HG03565 (cell line): ENCODE results near the gene PTPRD.

Source experiments
- ATAC-seq: cut with Tn5 transposase; IDR thresholded peaks from one replicate; pipeline ENCODE4 v1.9.1; 2021; ENCODE audit warnings: mild to moderate bottlenecking, moderate library complexity; ENCODE audit not compliant: unreplicated experiment

The PTPRD gene

DNA sequence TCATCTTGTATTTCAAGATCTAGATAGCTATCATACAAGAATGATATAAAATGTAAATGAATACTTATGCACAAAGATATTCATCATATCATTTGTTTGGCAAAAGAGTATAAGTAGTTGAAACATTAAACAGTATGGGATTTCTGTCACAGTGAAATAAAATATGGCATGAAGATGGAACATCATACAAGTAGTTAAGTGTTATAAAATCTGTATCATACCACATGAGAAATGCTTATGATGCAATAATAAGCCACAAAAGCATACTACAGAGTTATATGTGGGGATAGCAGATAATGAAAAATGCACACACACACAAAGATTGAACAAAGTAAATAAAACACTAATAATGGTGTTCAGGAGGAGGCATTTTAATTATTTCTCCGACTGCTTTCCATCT, 1975.2 kb downstream of the PTPRD start:
- no peak for ATAC-seq

DNA sequence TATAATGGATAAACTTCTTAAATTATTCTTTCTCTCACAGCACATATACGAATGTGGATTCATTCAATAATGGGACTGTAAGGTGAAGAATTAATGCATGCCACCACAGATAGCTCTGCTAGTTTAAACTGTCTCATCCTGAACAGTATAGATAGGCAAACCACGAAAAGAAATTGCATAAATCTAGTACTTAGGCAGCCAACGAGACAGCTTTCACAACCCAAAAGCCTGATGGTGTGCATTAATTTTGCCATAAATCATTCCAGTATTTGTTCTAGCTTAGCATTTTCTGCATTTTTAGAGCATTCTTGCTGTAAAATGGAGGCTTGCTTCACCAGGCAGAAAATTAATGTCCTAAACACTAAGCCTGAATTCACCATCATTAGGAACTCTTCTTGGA, 1979.0 kb downstream of the PTPRD start:
- no peak for ATAC-seq

GRCh38 chr9:8632493-8632892, 1980.3 kb downstream of the PTPRD start:
- ATAC-seq = no peak

- ATAC-seq = no peak
Measured at GRCh38 chr9:8628791-8629190, 1984.0 kb downstream of the PTPRD start.

DNA sequence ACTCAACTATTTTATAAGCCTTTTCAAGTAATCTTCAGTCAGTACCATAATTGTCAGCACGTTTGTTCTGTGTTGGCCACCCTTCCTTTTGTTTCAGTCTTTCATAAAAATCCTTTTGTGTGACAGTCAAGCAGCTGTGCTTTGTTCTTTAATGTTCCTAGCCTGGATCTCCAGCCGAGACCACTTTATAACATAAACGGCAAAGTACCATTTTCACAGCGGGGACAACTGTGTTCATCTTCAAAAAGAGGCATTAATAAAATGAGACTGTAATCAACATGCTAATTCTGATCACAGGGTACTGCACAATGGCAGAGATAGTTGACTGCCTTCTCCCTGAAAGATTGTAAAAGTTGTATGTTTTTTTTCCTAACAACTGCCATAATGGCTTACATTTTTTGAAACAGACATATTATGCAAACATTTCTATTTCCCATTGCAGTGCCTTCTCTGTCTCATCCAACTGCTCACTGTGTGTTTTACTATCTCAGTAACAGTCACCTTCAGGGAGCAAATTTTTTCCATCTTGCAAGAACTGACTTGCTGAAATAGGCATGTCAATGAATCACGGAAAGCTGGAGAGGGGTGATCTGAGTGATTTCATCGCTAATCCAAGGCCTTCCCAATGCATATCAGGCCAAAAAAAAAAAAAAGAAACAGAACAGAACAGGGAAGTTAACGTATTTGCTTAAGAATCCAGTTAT, 1984.7 kb downstream of the PTPRD start:
- no peak for ATAC-seq

DNA sequence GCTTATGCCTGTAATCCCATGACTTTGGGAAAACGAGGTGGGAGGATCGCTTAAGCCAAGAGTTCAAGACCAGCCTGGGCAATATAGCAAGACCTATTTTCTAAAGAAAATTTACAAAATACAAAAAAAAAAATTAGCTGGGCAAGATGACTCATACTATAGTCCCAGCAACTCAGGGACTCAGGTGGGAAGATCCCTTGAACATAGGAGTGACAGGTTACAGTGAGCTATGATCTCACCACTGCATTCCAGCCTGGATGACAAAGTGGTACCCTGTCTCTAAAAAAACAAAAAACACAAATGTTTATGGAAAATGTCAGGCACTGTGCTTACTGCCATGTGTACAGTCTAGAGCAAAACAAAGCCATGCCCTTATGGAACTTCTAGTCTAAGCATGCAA, 1989.9 kb downstream of the PTPRD start:
- ATAC-seq = no peak

DNA sequence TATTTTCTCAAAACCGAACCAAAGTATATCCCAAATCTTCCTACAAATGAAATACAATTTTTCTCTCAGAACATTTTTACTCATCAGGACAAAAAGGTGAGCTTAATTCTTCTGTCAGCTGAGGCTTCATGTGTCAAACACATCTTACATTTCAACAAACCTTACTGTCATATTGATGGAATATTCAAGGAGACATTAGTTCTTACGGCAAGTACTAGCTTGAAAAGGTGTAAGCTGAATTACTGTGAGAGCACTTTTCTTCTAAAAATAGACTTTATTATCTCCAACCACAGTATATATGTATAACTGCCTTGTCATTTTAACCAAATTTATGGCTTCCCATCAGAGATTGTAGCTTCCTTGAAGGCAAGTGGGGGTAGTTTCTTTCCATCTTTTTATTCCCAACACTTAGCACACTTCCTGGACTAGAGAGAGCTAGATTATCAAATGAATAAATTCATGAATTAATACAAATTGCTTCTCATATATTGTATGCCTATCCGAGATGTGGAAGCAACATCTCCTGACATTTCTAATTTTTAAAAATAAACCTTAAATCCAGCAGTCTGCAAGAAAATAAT, 1990.5 kb downstream of the PTPRD start:
- no peak for ATAC-seq

GRCh38 chr9:8621416-8621815, 1991.4 kb downstream of the PTPRD start:
- ATAC-seq = no peak

DNA sequence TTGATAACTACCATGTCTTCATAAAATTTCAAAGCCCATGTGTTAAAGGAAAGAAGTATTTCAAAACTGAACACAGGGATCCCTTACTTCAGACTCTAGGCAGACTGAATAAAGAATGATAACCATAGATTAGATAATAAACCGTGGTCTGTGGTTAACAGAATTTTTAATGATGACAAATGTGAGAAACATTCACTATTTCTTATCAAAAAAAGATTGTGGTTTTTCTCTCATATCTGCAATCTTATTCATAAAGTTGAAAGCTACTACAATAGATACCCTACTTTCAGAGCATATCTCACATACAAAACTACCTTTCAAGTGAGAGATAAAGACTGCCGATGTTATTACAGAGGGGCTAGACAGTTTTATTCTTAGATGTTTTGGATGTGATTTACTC, 1996.4 kb downstream of the PTPRD start:
- ATAC-seq = no peak

DNA sequence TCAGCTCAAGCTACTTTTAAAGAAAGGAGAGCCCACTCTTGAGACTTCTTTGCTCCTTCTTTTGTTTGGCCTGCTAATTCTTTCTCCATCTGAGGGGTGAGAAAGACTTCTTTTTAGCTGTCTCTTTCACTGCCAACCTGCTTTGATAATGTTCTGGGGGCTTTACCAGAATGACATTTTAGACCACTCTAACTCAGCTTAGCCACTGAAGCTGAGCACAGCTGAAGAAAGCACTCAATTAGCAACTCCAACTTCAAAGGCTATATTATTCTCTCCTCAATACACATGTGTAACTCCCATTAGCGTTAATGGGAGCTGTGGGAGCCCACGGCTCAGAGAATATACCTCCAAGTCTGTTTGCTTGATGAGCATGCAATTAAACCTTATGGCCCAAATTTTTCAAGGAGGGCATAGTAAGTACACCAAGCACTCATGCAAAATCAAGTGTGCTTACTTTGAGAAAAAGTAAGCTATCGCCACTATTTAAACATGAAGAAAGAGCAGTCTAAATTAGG, 1997.8 kb downstream of the PTPRD start:
- ATAC-seq = no peak

DNA sequence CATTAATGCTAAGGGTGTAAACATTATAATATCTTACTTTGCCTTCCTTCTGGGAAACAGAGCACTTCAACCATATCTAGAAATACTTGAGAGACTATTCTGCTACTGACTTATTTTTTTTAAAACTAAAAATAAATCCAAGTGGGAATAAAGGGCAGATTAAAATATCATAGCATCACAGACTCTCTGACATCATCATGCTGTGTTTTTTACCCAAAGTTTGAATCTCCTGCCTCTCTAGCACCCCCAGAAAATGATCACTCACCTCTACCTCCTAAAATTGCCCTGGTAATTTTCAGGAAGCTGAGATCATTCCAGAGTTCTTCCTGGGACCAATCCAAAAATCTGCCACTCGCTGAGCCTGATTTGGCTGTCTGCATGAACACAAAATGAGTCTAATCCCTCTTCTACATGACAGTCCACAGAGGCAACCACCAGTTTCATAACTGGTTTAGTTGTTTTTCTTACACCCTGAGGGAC, 1999.4 kb downstream of the PTPRD start:
- ATAC-seq = no peak

GRCh38 chr9:8611153-8611552, 2001.6 kb downstream of the PTPRD start:
- ATAC-seq = no peak

- no peak for ATAC-seq
Measured at GRCh38 chr9:8610256-8610655, 2002.5 kb downstream of the PTPRD start.

DNA sequence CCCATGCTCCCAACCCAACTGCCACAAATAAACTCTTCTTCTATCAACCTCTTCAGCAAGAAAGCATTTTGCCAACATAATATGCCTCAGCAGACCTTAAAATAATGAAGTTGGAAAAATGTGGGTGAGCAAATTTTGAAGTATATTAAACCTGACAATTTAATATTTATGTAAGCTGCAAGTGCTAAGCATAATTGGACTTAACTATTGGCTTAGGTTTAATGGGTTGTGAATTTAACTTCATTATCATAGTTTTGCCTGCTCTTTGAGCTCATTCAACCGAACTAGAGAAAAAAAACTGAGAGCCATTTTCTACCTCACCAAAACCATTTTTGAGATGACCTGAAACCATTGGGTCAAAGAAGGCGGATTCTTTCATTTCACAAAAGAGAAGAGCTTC, 2007.7 kb downstream of the PTPRD start:
- no peak for ATAC-seq

DNA sequence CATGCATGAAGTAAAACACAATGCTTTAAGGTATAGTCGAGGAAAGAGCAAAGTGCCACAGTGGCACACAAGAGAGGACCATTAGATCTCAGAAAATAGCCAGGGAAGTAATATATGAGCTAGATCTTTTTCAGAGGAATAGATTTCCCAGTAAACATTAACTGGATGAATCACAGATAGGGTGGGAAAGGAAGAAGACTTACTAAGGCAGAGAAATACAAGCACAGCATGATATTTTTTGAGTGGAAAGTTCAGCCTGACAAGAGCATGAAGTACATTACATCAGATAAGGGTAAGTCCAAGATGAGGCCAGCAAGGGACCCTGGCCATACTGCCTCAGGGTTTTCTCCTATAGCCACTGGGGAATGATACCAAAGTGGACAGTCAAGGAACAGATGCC, 2008.6 kb downstream of the PTPRD start:
- no peak for ATAC-seq

- ATAC-seq = no peak
Measured at GRCh38 chr9:8600914-8601680, 2011.7 kb downstream of the PTPRD start.

DNA sequence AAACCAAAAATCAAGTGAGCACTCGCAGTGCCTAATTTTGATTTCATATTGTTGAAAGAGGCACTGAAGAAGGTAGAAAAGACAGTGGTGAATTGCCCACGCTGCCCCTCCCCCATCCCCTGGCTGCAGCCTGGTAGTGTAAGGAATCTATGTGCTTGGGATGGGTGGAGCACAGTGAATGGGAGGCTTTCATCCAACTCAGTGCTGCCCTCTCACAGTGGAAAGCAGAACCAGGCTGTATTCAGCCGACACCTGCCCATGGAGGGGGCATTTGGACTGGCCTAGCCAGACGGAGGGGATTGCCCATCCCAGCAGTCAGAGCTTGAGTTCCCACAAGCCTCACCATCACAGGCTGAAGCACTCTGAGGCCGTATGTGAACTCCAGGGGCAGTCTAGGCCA, 2012.9 kb downstream of the PTPRD start:
- ATAC-seq = no peak

- ATAC-seq = no peak
Measured at GRCh38 chr9:8589476-8589875, 2023.3 kb downstream of the PTPRD start.

DNA sequence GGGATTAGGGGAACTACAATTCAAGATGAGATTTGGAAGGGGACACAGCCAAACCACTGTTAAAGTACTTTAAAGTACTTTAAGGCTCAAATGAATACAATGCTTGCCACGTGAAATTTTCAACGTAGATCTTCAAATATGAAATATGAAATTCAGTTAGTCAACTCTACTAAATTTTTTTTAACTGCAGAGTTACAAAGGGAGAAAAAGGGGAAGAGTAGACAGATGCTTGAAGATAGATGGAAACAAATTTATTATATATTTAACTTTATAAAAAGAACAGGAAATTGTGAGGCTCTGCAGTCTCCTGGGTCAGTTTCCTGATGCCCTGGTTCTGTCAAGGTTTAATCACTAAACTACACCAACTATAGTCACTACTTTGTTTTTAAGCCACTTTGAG, 2027.8 kb downstream of the PTPRD start:
- ATAC-seq = no peak

- no peak for ATAC-seq
Measured at GRCh38 chr9:8579661-8580060, 2033.1 kb downstream of the PTPRD start.

GRCh38 chr9:8576741-8577140, 2036.1 kb downstream of the PTPRD start:
- ATAC-seq = no peak

DNA sequence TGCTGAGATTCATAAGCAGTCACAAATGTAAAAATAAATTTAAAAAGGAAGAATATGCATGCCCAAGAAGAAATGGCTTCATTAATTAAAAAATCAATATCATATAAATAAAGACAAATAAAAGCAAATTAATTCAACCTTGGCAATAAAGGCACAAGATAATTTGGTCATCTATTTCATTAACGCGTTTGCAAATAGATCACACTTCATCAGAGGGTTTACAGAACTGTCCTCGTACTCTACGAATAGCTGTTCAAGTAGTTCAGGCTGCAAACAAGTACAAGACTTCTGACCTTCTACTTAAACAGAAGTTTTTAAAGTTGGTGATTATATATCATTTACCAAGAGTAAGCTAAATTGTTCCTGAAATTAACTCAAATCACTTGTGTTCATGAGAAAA, 2038.0 kb downstream of the PTPRD start:
- ATAC-seq = no peak
